Loucy (cell line): Measurements from ENCODE around the gene SLC25A4.

Source experiments
- H2AFZ ChIP-seq: fragments of 200-600 bp; sonication (generic); 2 replicates; pipeline ENCODE4 v1.6.0; 2016; ENCODE audit warnings: antibody characterized with exemption, mild to moderate bottlenecking, low read length, moderate library complexity
- H3F3A ChIP-seq: fragments of 200-600 bp; 2 replicates; pipeline ENCODE4 v1.6.0; 2016; ENCODE audit warnings: antibody characterized with exemption, low read depth, mild to moderate bottlenecking
- H3K27me3 ChIP-seq: fragments of 200-600 bp; sonication (generic); 2 replicates; pipeline ENCODE4 v1.6.1; 2014; ENCODE audit warnings: low read length, mild to moderate bottlenecking; ENCODE audit not compliant: insufficient read depth, poor library complexity, severe bottlenecking
- H3K36me3 ChIP-seq: fragments of 200-600 bp; sonication (generic); 2 replicates; pipeline ENCODE4 v1.6.1; 2016; ENCODE audit warnings: low read length; ENCODE audit not compliant: insufficient read depth
- H3K4me1 ChIP-seq: fragments of 200-600 bp; sonication (generic); 2 replicates; pipeline ENCODE4 v1.5.1; 2014; ENCODE audit warnings: low read length, mild to moderate bottlenecking; ENCODE audit not compliant: insufficient read depth, poor library complexity, severe bottlenecking
- H3K4me2 ChIP-seq: fragments of 200-600 bp; sonication (generic); 2 replicates; pipeline ENCODE4 v1.6.0; 2014; ENCODE audit warnings: antibody characterized with exemption, low read length, low read depth, mild to moderate bottlenecking; ENCODE audit not compliant: poor library complexity, severe bottlenecking
- H3K4me3 ChIP-seq: fragments of 200-600 bp; sonication (generic); 2 replicates; pipeline ENCODE4 v1.5.1; 2014; ENCODE audit warnings: low read length, mild to moderate bottlenecking, mixed read lengths; ENCODE audit not compliant: poor library complexity, severe bottlenecking
- H3K79me2 ChIP-seq: fragments of 200-600 bp; sonication (generic); 2 replicates; pipeline ENCODE4 v1.6.1; 2014; ENCODE audit warnings: low read length; ENCODE audit not compliant: insufficient read depth
- H3K9ac ChIP-seq: fragments of 200-600 bp; sonication (generic); 2 replicates; pipeline ENCODE4 v1.6.0; 2014; ENCODE audit warnings: mild to moderate bottlenecking, low read depth, low read length, moderate library complexity; ENCODE audit not compliant: poor library complexity, severe bottlenecking
- H3K9me2 ChIP-seq: fragments of 200-600 bp; sonication (generic); replicated peaks from 2 replicates; pipeline ENCODE4 v1.6.1; 2016; ENCODE audit warnings: low read depth, low read length, mixed read lengths
- H3K9me3 ChIP-seq: fragments of 200-600 bp; sonication (generic); 2 replicates; pipeline ENCODE4 v1.6.1; 2014; ENCODE audit warnings: mild to moderate bottlenecking, antibody characterized with exemption, low read length, low read depth; ENCODE audit not compliant: insufficient read depth
- H4K20me1 ChIP-seq: fragments of 200-600 bp; sonication (generic); 2 replicates; pipeline ENCODE4 v1.6.0; 2014; ENCODE audit warnings: antibody characterized with exemption, low read length, mild to moderate bottlenecking; ENCODE audit not compliant: insufficient read depth, poor library complexity, severe bottlenecking
- EZH2phosphoT487 ChIP-seq: fragments of 200-600 bp; IDR thresholded peaks from 2 replicates; pipeline ENCODE4 v1.6.1; 2018; ENCODE audit warnings: antibody characterized with exemption, mild to moderate bottlenecking, moderate library complexity, borderline replicate concordance
- TF ChIP-seq, protein P1 (sequence below): fragments of 200-600 bp; sonication (generic); conservative IDR thresholded peaks from 2 replicates; pipeline ENCODE4 v1.5.1; 2014; ENCODE audit warnings: mild to moderate bottlenecking, antibody characterized with exemption, low read length

SLC25A4 gene

DNA sequence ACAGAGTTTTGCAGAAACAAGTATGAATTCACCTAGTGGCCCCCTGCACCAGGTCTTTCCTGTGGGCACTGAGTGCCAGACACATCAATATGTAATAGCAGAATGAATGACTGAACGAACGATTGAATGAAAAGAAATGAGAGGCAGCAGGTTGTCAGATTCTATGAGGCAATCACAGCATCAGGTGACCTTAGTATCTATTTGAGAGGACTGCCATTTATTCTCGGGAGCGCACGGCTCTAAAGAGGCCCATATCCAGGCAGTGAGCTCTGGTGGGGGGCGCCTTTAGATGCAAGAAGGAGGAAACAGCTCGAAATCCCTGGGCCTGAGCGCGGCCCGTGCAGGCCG lies 528 bp upstream of the SLC25A4 start:
- Histone ChIP-seq H3K27me3 (no peaks in the 10 kb centered on the region), H4K20me1 (no peaks in the 10 kb centered on the region), H3K36me3 (no peaks in the 10 kb centered on the region), H3K79me2 (no peaks in the 10 kb centered on the region), H3K9me2 (no peaks in the 10 kb centered on the region), H3K4me1 (no peaks in the 10 kb centered on the region), H2AFZ (no peak overlapping the region), H3K4me2 (no peak overlapping the region), H3K9me3 (no peaks in the 10 kb centered on the region), H3F3A (no peaks in the 10 kb centered on the region), H3K9ac (no peak overlapping the region), H3K4me3 (no peak overlapping the region)
- no peak for TF ChIP-seq EZH2phosphoT487

DNA sequence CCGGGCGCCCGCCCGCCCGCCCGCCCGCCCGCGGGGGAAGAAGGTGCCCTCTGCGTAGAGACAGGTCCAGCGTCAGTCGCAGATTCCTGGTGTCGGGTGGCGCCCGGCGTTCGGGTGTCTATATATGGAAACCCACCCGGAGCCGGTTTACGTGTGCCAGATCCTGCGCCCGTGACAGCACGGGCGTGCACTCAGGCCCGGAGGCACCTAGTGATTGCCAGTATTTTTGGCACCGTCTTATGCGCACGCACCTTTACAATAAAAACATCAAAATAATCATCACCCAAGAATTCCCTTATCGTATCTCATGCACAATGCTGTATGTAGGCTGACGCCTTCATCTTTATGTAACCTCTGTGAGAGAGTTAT lies 519 bp downstream of the SLC25A4 start:
- no peaks in the 10 kb centered on the region for H3K27me3 ChIP-seq
- no peaks in the 10 kb centered on the region for H3F3A ChIP-seq
- no peaks in the 10 kb centered on the region for H3K9me3 ChIP-seq
- no peaks in the 10 kb centered on the region for H3K36me3 ChIP-seq
- no peak overlapping the region for H3K9ac ChIP-seq
- H2AFZ ChIP-seq = no peak overlapping the region
- H3K4me3 ChIP-seq = no peak overlapping the region
- no peaks in the 10 kb centered on the region for H3K79me2 ChIP-seq
- H4K20me1 ChIP-seq = no peaks in the 10 kb centered on the region
- H3K4me1 ChIP-seq = no peaks in the 10 kb centered on the region
- TF ChIP-seq, protein P1, sequence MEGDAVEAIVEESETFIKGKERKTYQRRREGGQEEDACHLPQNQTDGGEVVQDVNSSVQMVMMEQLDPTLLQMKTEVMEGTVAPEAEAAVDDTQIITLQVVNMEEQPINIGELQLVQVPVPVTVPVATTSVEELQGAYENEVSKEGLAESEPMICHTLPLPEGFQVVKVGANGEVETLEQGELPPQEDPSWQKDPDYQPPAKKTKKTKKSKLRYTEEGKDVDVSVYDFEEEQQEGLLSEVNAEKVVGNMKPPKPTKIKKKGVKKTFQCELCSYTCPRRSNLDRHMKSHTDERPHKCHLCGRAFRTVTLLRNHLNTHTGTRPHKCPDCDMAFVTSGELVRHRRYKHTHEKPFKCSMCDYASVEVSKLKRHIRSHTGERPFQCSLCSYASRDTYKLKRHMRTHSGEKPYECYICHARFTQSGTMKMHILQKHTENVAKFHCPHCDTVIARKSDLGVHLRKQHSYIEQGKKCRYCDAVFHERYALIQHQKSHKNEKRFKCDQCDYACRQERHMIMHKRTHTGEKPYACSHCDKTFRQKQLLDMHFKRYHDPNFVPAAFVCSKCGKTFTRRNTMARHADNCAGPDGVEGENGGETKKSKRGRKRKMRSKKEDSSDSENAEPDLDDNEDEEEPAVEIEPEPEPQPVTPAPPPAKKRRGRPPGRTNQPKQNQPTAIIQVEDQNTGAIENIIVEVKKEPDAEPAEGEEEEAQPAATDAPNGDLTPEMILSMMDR = no peak
- no peak for TF ChIP-seq EZH2phosphoT487
- H3K4me2 ChIP-seq = no peak overlapping the region
- no peaks in the 10 kb centered on the region for H3K9me2 ChIP-seq

DNA sequence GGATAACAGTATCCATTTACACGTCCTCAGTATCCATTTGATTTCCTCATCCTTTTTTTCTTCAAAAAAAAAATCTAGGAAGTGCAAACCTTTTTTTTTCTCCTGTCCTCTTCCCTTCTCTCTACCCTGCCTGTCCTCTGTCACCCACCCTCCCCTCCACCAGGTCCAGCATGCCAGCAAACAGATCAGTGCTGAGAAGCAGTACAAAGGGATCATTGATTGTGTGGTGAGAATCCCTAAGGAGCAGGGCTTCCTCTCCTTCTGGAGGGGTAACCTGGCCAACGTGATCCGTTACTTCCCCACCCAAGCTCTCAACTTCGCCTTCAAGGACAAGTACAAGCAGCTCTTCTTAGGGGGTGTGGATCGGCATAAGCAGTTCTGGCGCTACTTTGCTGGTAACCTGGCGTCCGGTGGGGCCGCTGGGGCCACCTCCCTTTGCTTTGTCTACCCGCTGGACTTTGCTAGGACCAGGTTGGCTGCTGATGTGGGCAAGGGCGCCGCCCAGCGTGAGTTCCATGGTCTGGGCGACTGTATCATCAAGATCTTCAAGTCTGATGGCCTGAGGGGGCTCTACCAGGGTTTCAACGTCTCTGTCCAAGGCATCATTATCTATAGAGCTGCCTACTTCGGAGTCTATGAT lies 1.7 kb downstream of the SLC25A4 start:
- H3K79me2 ChIP-seq = no peaks in the 10 kb centered on the region
- H3K4me3 ChIP-seq = no peak overlapping the region
- H3K9me3 ChIP-seq = no peaks in the 10 kb centered on the region
- no peaks in the 10 kb centered on the region for H3K27me3 ChIP-seq
- no peak overlapping the region for H3K4me2 ChIP-seq
- no peaks in the 10 kb centered on the region for H3K36me3 ChIP-seq
- no peaks in the 10 kb centered on the region for H3F3A ChIP-seq
- no peak overlapping the region for H2AFZ ChIP-seq
- no peak overlapping the region for H3K9ac ChIP-seq
- no peaks in the 10 kb centered on the region for H3K9me2 ChIP-seq
- H4K20me1 ChIP-seq = no peaks in the 10 kb centered on the region
- no peaks in the 10 kb centered on the region for H3K4me1 ChIP-seq
- TF ChIP-seq, protein P1 = no peak

DNA sequence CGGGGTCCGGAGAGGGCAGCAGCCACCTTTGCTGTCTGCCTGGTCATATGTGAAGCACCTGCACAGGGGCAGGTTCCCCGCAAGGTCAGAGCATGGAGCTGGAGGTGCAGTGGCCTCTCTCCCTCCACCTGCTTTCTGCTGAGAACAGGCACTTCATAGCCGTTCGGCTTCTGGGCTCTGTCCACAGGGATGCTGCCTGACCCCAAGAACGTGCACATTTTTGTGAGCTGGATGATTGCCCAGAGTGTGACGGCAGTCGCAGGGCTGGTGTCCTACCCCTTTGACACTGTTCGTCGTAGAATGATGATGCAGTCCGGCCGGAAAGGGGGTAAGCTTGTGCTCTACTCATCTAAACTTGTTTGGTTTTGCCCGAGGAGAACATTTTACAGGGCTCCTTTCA lies 2.5 kb downstream of the SLC25A4 start:
- no peaks in the 10 kb centered on the region for H3K4me1 ChIP-seq
- no peak overlapping the region for H3K9ac ChIP-seq
- H3K36me3 ChIP-seq = no peaks in the 10 kb centered on the region
- H3K27me3 ChIP-seq = no peaks in the 10 kb centered on the region
- no peak overlapping the region for H3K4me2 ChIP-seq
- H3F3A ChIP-seq = no peaks in the 10 kb centered on the region
- H3K9me3 ChIP-seq = no peaks in the 10 kb centered on the region
- no peak overlapping the region for H3K4me3 ChIP-seq
- no peaks in the 10 kb centered on the region for H3K9me2 ChIP-seq
- no peaks in the 10 kb centered on the region for H4K20me1 ChIP-seq
- TF ChIP-seq EZH2phosphoT487 = no peak
- TF ChIP-seq, protein P1 = no peak
- H3K79me2 ChIP-seq = no peaks in the 10 kb centered on the region
- no peak overlapping the region for H2AFZ ChIP-seq
